Tibial nerve (tissue), 3 donors: ENCODE measurements around the gene DIP2A.

Source experiments
- CTCF ChIP-seq, 5 experiments: fragments of 200-600 bp in 3 of 5; fragments of 450-650 bp in 2 of 5; sonication (generic) in 3 of 5; IDR thresholded peaks; one replicate each; pipeline ENCODE4 v1.5.1; 2016 to 2019; ENCODE audit warnings: antibody characterized with exemption in 5 of 5, mild to moderate bottlenecking in 3 of 5, moderate library complexity in 2 of 5
- POLR2A ChIP-seq, 2 donors: fragments of 450-650 bp; IDR thresholded peaks; one replicate each; pipeline ENCODE4 v1.6.1; 2017; ENCODE audit warnings: antibody characterized with exemption in 2 of 2, mild to moderate bottlenecking in 2 of 2, moderate library complexity in 2 of 2

DNA sequence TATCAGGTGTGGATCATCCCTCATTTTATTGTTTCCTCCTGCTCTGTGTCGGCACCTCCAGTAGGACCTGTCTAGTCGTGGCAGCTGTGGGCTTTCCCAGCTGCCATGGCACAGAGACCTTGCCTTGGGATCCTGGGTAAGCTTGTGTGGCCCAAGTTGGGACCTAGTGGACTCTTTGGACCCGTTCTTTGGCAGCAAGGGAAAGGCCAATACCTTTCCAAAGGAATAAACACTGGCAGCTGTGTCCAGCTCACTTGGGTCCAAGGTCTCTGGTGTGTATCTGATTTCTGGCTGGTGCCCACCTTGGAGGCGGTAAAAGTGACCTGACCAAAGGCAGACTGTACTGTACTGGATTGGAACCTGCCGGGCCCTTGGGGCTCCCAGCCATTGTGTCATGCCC, 21.8 kb downstream of the DIP2A start:
- TF ChIP-seq CTCF (IDR thresholded peaks at IDR 0.05) (no peak), POLR2A (IDR thresholded peaks at IDR 0.05) (no peak)
